Activated CD8-positive, alpha-beta memory T cell treated with anti-CD3 and anti-CD28 coated beads, Interleukin-2, amount 10 ng/mL, durations not matched to agents 7 days and 5 days (primary cell): ENCODE results near the gene TRMT5. TPM values are rescaled to one million over a fixed set of nuclear protein-coding genes. Genes with fewer than 3 reads are reported as not detected.
A peak's percentile ranks its signal among the peaks of the same experiment; 100 is the strongest.

ENCODE experiments used
- ATAC-seq: fragments of 150-1000 bp; cut with Tn5 transposase; one replicate; pipeline ENCODE4 v1.10.0; 2021; ENCODE audit warnings: moderate library complexity
- CTCF ChIA-PET: fragments of 350-600 bp; sonication (Branson Sonifier 250); formaldehyde crosslinking; loops from one replicate; lab custom pipeline; 2021; ENCODE audit warnings: antibody characterized with exemption; lab: Charles Lee
- DNase-seq: peaks from one replicate; pipeline ENCODE4 v3.0.0-alpha.2; 2020
- H3K27ac Mint-ChIP-seq: one replicate; pipeline ENCODE4 v1.8.0; 2021; ENCODE audit warnings: mild to moderate bottlenecking, mixed read lengths
- H3K27me3 Mint-ChIP-seq: one replicate; pipeline ENCODE4 v1.8.0; 2021; ENCODE audit warnings: mixed read lengths
- H3K36me3 Mint-ChIP-seq: one replicate; pipeline ENCODE4 v1.8.0; 2021; ENCODE audit warnings: mild to moderate bottlenecking, mixed read lengths
- H3K4me1 Mint-ChIP-seq: one replicate; pipeline ENCODE4 v1.8.0; 2021; ENCODE audit warnings: mixed read lengths
- H3K4me3 Mint-ChIP-seq: one replicate; pipeline ENCODE4 v1.8.0; 2021; ENCODE audit warnings: mild to moderate bottlenecking, moderate library complexity, mixed read lengths
- H3K9me3 Mint-ChIP-seq: one replicate; pipeline ENCODE4 v1.8.0; 2022; ENCODE audit warnings: low read depth, mixed read lengths
- total RNA-seq, 2 experiments: library from RNA; stranded (reverse); gene quantifications; one replicate each; pipeline ENCODE4 v1.2.3, GENCODE V29; 2021

Gene TRMT5
- total RNA-seq = 10 to 100 TPM in 1 of 2 experiments, 1 to 10 TPM in 1; 9.2 to 11.8 TPM

GRCh38 chr14:60980811-60981632, at the start of gene TRMT5, which contains the start of gene SLC38A6:
Gene TRMT5, minus strand, starts transcription at chr14:60981079. Its CDS starts 106 bp downstream, at chr14:60980973.
Gene SLC38A6, plus strand, starts transcription at chr14:60981245. Its CDS starts 33 bp downstream, at chr14:60981278.
- Mint-ChIP-seq H3K27ac (no peak within 1 kb of the TSS), H3K4me1 (peaks cover 18% of the 10 kb centered on the region), H3K27me3 (no peaks in the 10 kb centered on the region), H3K4me3 (no peak within 1 kb of the TSS), H3K36me3 (peaks cover 17% of the 10 kb centered on the region), H3K9me3 (no peaks in the 10 kb centered on the region)
- CTCF ChIA-PET = interaction anchor here (0.7 to 2.0 kb wide), 7 partner anchors 14 to 338 kb away, joined by 3 to 4 read pairs (median 4); no protein-coding TSS in a partner anchor
- ATAC-seq (peak; percentile 88), DNase-seq (peak; percentile 95)

- Mint-ChIP-seq H3K36me3 (peaks cover 2% of the 10 kb centered on the region), H3K9me3 (no peaks in the 10 kb centered on the region), H3K27me3 (no peaks in the 10 kb centered on the region), H3K27ac (no peak overlapping the region), H3K4me1 (peaks cover 5% of the 10 kb centered on the region), H3K4me3 (no peak overlapping the region)
- no peak for ATAC-seq
- CTCF ChIA-PET = interaction anchor here (0.7 to 2.6 kb wide), 11 partner anchors 8 to 403 kb away, joined by 3 to 18 read pairs (median 4); partner anchors contain the start of genes SLC38A6 and TRMT5
- no peak for DNase-seq
These were observed 45.6 kb upstream of the TRMT5 start for GRCh38 chr14:61026526-61026925.

DNA sequence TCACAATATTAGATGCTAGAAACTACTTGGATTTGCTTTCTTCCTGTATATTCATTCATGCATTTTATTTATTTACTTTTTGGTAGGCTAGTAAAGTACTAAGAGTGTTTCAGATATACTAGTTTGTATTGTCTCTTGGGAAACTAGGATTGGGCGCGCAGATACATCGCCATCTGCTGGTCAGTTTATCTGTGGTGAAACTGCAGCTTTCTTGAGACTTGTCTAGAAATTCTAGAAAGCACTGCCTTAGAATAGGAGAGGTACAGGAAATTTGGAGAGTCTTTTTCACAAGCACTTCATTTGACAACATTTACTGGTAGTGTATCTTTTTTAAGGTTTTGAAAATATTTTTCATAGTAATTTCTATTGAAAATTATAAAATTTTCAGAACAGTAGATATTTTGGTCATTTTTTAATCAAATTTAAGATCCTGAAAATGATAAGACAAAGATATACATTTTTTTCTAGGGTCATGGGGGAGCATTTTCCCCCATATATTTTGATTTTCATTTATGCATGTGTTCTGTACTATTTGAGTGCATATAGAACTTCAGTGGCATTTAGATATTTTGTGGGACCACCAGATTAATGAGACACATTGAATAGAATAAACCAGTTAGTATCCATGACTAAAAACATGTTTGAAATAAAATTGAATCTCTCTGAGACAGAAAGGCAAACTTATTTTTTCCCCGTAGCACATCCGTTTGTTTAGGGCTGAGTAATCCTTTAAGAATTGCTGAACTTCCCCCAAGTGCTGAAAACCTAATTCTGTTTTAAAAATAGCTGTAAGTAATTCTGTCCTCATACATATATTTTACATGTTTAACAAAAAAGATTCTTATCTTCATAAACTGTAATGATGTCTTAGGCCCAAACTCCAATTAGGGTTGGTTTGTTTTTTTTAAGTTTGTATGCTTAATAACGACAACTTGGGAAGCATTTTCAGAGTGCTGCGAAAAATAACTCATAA, 44.7 kb upstream of the TRMT5 start:
- Mint-ChIP-seq H3K9me3 (no peaks in the 10 kb centered on the region), H3K4me1 (peaks cover 5% of the 10 kb centered on the region), H3K4me3 (no peak overlapping the region), H3K27me3 (no peaks in the 10 kb centered on the region), H3K27ac (no peak overlapping the region), H3K36me3 (peaks cover under 1% of the 10 kb centered on the region)
- peak; percentile 77 for DNase-seq
- peak; percentile 64 for ATAC-seq
- CTCF ChIA-PET = interaction anchor here (0.6 to 2.6 kb wide), 15 partner anchors 9 to 402 kb away, joined by 3 to 18 read pairs (median 4); partner anchors contain the start of genes SLC38A6 and TRMT5

DNA sequence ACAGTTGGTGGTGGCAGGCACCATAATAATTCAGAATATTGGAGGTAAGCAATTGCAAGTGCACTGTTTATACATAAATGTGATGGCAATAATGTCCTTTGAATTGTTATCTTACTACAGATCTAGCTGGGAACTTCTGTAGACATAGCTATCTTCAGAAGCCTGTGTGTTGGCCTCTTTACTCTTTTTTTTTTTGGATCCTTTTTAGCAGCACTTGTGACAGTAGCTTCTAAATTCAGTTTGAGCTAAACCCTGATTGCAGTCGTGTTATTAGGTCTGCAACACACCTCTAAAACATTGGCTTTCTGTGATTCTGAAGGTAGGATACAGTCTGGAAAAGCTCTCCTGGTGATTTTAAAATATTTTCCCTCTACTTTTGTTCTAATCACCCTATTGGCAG, 38.7 kb upstream of the TRMT5 start:
- ATAC-seq = no peak
- DNase-seq = no peak

DNA sequence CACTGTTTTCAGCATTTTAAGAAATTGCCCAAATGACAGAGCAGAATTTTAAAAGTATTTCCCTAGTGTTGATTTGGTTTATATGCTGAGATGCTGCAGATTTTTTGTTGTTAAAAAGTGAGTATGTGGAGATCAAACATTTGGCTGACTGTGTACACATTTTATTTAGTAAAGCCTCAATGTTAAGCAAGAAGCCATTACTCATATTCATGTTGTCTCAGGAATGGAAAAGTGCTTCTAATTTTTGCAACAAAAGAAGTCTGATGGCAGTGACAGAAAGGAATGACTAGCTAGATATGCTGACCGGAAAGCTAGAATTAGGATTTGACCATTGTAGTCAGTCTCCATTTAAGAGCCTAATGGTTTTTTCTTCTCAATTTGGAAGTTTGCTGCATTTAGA, 22.7 kb upstream of the TRMT5 start:
- H3K27me3 Mint-ChIP-seq = no peaks in the 10 kb centered on the region
- DNase-seq (no peak), ATAC-seq (no peak)
- H3K4me1 Mint-ChIP-seq = no peaks in the 10 kb centered on the region
- CTCF ChIA-PET = no interaction called here
- H3K9me3 Mint-ChIP-seq = no peaks in the 10 kb centered on the region
- peaks cover 4% of the 10 kb centered on the region for H3K36me3 Mint-ChIP-seq
- no peak overlapping the region for H3K27ac Mint-ChIP-seq
- no peak overlapping the region for H3K4me3 Mint-ChIP-seq

More for the DNA sequence above, 38.7 kb upstream of the TRMT5 start:
- Mint-ChIP-seq H3K4me1 (peaks cover 1% of the 10 kb centered on the region), H3K36me3 (no peaks in the 10 kb centered on the region), H3K27me3 (no peaks in the 10 kb centered on the region), H3K9me3 (no peaks in the 10 kb centered on the region), H3K27ac (no peak overlapping the region), H3K4me3 (no peak overlapping the region)
- CTCF ChIA-PET = interaction anchor here (1.0 to 1.8 kb wide), 2 partner anchors 36 to 363 kb away, joined by 3 to 4 read pairs; no protein-coding TSS in a partner anchor

- no peak for DNase-seq
- no peak overlapping the region for H3K27ac Mint-ChIP-seq
- no peaks in the 10 kb centered on the region for H3K4me1 Mint-ChIP-seq
- ATAC-seq = no peak
- H3K36me3 Mint-ChIP-seq = peaks cover 6% of the 10 kb centered on the region
- CTCF ChIA-PET = no interaction called here
- H3K27me3 Mint-ChIP-seq = no peaks in the 10 kb centered on the region
- no peak overlapping the region for H3K4me3 Mint-ChIP-seq
- H3K9me3 Mint-ChIP-seq = no peaks in the 10 kb centered on the region
These were observed 18.7 kb upstream of the TRMT5 start for GRCh38 chr14:60999536-60999935.

DNA sequence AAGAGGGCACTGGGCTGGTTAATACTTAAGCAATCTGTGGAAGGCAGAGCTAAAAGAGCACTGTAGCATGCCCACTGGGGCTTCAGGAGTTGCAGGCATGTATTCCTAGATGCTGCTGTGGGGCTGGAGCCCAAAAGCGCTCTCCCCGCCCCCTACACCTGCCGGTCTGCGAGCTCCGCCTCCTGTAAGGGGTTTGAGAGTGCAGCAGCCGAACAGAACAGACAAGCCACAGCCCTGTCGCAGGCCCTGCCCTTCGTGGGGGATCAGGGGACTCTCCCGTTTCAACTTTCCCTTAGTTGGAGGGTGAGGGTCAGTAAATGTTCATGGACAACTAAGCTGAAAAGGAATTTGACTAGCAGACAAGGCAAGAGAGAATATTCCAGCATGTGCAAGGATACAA, 17.7 kb upstream of the TRMT5 start:
- Mint-ChIP-seq H3K27me3 (no peaks in the 10 kb centered on the region), H3K4me1 (no peaks in the 10 kb centered on the region), H3K9me3 (no peaks in the 10 kb centered on the region), H3K4me3 (no peak overlapping the region), H3K27ac (no peak overlapping the region), H3K36me3 (peaks cover 4% of the 10 kb centered on the region)
- CTCF ChIA-PET = no interaction called here
- ATAC-seq (no peak), DNase-seq (no peak)

DNA sequence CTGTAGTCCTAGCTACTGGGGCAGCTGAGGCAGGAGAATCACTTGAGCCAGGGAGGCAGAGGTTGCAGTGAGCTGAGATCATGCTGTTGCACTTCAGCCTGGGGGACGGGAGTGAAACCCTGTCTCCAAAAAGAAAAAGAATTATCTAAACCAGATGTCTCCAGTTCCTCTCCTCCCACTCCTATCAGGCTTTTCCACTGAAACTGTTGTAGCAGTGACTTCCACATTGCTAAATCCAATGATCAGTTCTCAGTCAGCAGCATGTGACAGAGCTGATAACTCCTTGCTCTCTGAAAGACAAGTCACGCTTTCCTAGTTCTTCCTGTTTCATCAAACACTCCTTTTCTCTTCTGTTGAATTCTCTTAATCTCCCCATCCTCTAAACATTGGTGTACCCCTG, 8.7 kb upstream of the TRMT5 start:
- Mint-ChIP-seq H3K27ac (no peak overlapping the region), H3K4me3 (no peak overlapping the region), H3K4me1 (no peaks in the 10 kb centered on the region), H3K27me3 (no peaks in the 10 kb centered on the region), H3K9me3 (no peaks in the 10 kb centered on the region), H3K36me3 (peaks cover 10% of the 10 kb centered on the region)
- DNase-seq = no peak
- CTCF ChIA-PET = no interaction called here
- no peak for ATAC-seq

- Mint-ChIP-seq H3K27me3 (no peaks in the 10 kb centered on the region), H3K27ac (no peak overlapping the region), H3K4me1 (peaks cover 4% of the 10 kb centered on the region), H3K36me3 (peaks cover 5% of the 10 kb centered on the region), H3K4me3 (no peak overlapping the region), H3K9me3 (no peaks in the 10 kb centered on the region)
- ATAC-seq = no peak
- no peak for DNase-seq
- CTCF ChIA-PET = interaction anchor here (1.4 kb wide), 1 partner anchor 35 kb away, joined by 4 read pairs; no protein-coding TSS in a partner anchor
These were observed 5.6 kb upstream of the TRMT5 start for GRCh38 chr14:60986500-60986899.

DNA sequence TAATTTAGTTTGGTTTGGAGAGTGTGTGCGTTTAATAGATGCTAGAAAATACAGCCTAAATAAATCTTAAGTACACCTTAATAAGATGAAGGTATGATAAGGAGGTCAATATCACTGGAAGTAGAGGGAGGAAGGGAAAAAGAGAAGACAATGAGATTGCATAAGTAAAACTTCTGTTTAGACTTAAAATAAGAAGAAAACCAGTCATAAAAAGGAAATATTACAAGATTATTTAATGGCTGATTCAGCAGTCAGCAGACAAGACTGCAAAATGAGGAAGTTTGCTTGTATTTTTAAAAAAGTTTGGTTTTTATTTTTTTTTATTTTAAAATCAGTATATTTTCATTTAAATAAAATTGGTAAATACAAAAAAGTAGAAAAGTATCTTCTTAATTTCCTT, 3.3 kb upstream of the TRMT5 start:
- CTCF ChIA-PET = no interaction called here
- DNase-seq (no peak), ATAC-seq (no peak)
- H3K4me3 Mint-ChIP-seq = no peak overlapping the region
- no peaks in the 10 kb centered on the region for H3K9me3 Mint-ChIP-seq
- no peaks in the 10 kb centered on the region for H3K27me3 Mint-ChIP-seq
- peaks cover 8% of the 10 kb centered on the region for H3K4me1 Mint-ChIP-seq
- H3K36me3 Mint-ChIP-seq = peaks cover 3% of the 10 kb centered on the region
- H3K27ac Mint-ChIP-seq = no peak overlapping the region

GRCh38 chr14:60981633-60982455, 965 bp upstream of the TRMT5 start:
- Mint-ChIP-seq H3K27me3 (no peaks in the 10 kb centered on the region), H3K36me3 (peaks cover 15% of the 10 kb centered on the region), H3K27ac (no peak overlapping the region), H3K4me1 (peaks cover 17% of the 10 kb centered on the region), H3K4me3 (no peak overlapping the region), H3K9me3 (no peaks in the 10 kb centered on the region)
- DNase-seq (no peak), ATAC-seq (no peak)
- CTCF ChIA-PET = interaction anchor here (0.9 to 2.0 kb wide), 5 partner anchors 20 to 339 kb away, joined by 3 to 4 read pairs (median 4); no protein-coding TSS in a partner anchor

GRCh38 chr14:60977847-60978246, 3.0 kb downstream of the TRMT5 start:
- CTCF ChIA-PET = interaction anchor here (1.7 to 2.0 kb wide), 2 partner anchors 12 to 275 kb away, joined by 4 to 6 read pairs; no protein-coding TSS in a partner anchor
- H3K27ac Mint-ChIP-seq = no peak overlapping the region
- peaks cover 17% of the 10 kb centered on the region for H3K4me1 Mint-ChIP-seq
- H3K4me3 Mint-ChIP-seq = no peak overlapping the region
- no peaks in the 10 kb centered on the region for H3K27me3 Mint-ChIP-seq
- H3K9me3 Mint-ChIP-seq = no peaks in the 10 kb centered on the region
- DNase-seq (no peak), ATAC-seq (no peak)
- H3K36me3 Mint-ChIP-seq = peaks cover 26% of the 10 kb centered on the region
